Mesenchymal stem cell (in vitro differentiated cells and primary cell): ENCODE results near the gene LAMC2.

Experiments used
- DNase-seq: peaks from one replicate; pipeline ENCODE4 v3.0.0-alpha.2; 2013
- H2AFZ ChIP-seq: one replicate; pipeline ENCODE4 v1.6.1; 2013; ENCODE audit warnings: low read depth, mild to moderate bottlenecking, control low read depth, inconsistent platforms, low read length, moderate library complexity
- H2AK5ac ChIP-seq: 2 replicates; pipeline ENCODE4 v1.6.1; 2013; ENCODE audit warnings: low read length, moderate library complexity, mild to moderate bottlenecking, inconsistent platforms; ENCODE audit not compliant: severe bottlenecking
- H2BK120ac ChIP-seq: one replicate; pipeline ENCODE4 v1.6.1; 2013; ENCODE audit warnings: low read depth, mild to moderate bottlenecking, inconsistent platforms, low read length, moderate library complexity
- H2BK12ac ChIP-seq, 2 experiments: one replicate each; pipeline ENCODE4 v1.6.1; 2013; ENCODE audit warnings: inconsistent platforms in 2 of 2, low read length in 2 of 2, mild to moderate bottlenecking in 2 of 2, moderate library complexity in 2 of 2, control low read depth in 1 of 2
- H2BK15ac ChIP-seq: one replicate; pipeline ENCODE4 v1.6.1; 2013; ENCODE audit warnings: mild to moderate bottlenecking, low read depth, inconsistent platforms; ENCODE audit not compliant: poor library complexity, severe bottlenecking
- H2BK5ac ChIP-seq: 2 replicates; pipeline ENCODE4 v1.6.1; 2013; ENCODE audit warnings: low read depth, mild to moderate bottlenecking, low read length, control low read depth, inconsistent platforms; ENCODE audit not compliant: poor library complexity, severe bottlenecking
- H3K14ac ChIP-seq, 2 experiments: one replicate each; pipeline ENCODE4 v1.6.1; 2013; ENCODE audit warnings: inconsistent platforms in 2 of 2, low read length in 2 of 2, control low read depth in 1 of 2, mild to moderate bottlenecking in 1 of 2, moderate library complexity in 1 of 2
- H3K18ac ChIP-seq, 2 experiments: one replicate each; pipeline ENCODE4 v1.6.1; 2013; ENCODE audit warnings: inconsistent platforms in 2 of 2, low read length in 2 of 2, control low read depth in 1 of 2, low read depth in 1 of 2, mild to moderate bottlenecking in 1 of 2
- H3K23ac ChIP-seq, 2 experiments: one replicate each; pipeline ENCODE4 v1.6.1; 2013; ENCODE audit warnings: inconsistent platforms in 2 of 2, low read length in 2 of 2, mild to moderate bottlenecking in 2 of 2, moderate library complexity in 2 of 2, control low read depth in 1 of 2
- H3K27ac ChIP-seq: 2 replicates; pipeline ENCODE4 v1.5.1; 2013; ENCODE audit warnings: mild to moderate bottlenecking, moderate library complexity, low read length, control low read depth, inconsistent platforms; ENCODE audit not compliant: poor library complexity, severe bottlenecking
- H3K27me3 ChIP-seq, 2 experiments: 2 replicates each; pipeline versions ENCODE4 v1.6.1 to v1.7.0; 2013; ENCODE audit warnings: low read length in 2 of 2, mild to moderate bottlenecking in 2 of 2, moderate library complexity in 2 of 2, control low read depth in 1 of 2, inconsistent platforms in 1 of 2; ENCODE audit not compliant: control insufficient read depth in 1 of 2, insufficient read depth in 1 of 2
- H3K36me3 ChIP-seq, 2 experiments: 2 replicates each; pipeline versions ENCODE4 v1.6.1 to v1.7.0; 2013; ENCODE audit warnings: low read length in 2 of 2, control low read depth in 1 of 2, inconsistent platforms in 1 of 2, low read depth in 1 of 2, mild to moderate bottlenecking in 1 of 2; ENCODE audit not compliant: insufficient read depth in 2 of 2, control insufficient read depth in 1 of 2
- H3K4ac ChIP-seq, 2 experiments: one replicate each; pipeline ENCODE4 v1.6.1; 2013; ENCODE audit warnings: inconsistent platforms in 2 of 2, low read length in 2 of 2, mild to moderate bottlenecking in 2 of 2, moderate library complexity in 2 of 2, control low read depth in 1 of 2, low read depth in 1 of 2
- H3K4me1 ChIP-seq: 2 replicates; pipeline ENCODE4 v1.6.1; 2013; ENCODE audit warnings: low read depth, low read length, control low read depth; ENCODE audit not compliant: control insufficient read depth, insufficient read depth
- H3K4me2 ChIP-seq: 2 replicates; pipeline ENCODE4 v1.6.1; 2013; ENCODE audit warnings: low read length, mild to moderate bottlenecking, inconsistent platforms; ENCODE audit not compliant: poor library complexity, severe bottlenecking
- H3K4me3 ChIP-seq, 2 experiments: 2 replicates each; pipeline versions ENCODE4 v1.5.1 to v1.7.0; 2013; ENCODE audit warnings: low read length in 2 of 2, mild to moderate bottlenecking in 2 of 2, control low read depth in 1 of 2, low read depth in 1 of 2; ENCODE audit not compliant: insufficient read depth in 1 of 2
- H3K79me1 ChIP-seq: replicated peaks from 2 replicates; pipeline ENCODE4 v1.6.1; 2013; ENCODE audit warnings: mild to moderate bottlenecking, control low read depth, low read length, inconsistent platforms; ENCODE audit not compliant: poor library complexity, severe bottlenecking
- H3K9ac ChIP-seq: 2 replicates; pipeline ENCODE4 v1.7.0; 2013; ENCODE audit warnings: mild to moderate bottlenecking, low read length, moderate library complexity
- H3K9me3 ChIP-seq: 2 replicates; pipeline ENCODE4 v1.7.0; 2013; ENCODE audit warnings: mild to moderate bottlenecking, low read length; ENCODE audit not compliant: control insufficient read depth
- H4K8ac ChIP-seq: one replicate; pipeline ENCODE4 v1.6.1; 2013; ENCODE audit warnings: inconsistent platforms, mild to moderate bottlenecking, low read length, moderate library complexity
- H4K91ac ChIP-seq: one replicate; pipeline ENCODE4 v1.6.1; 2013; ENCODE audit warnings: mild to moderate bottlenecking, low read length, inconsistent platforms
- WGBS: methylation state at CpG from one replicate; pipeline ENCODE4 v1.1.7; 2013; ENCODE audit warnings: mixed read lengths; 5-methylcytosine and 5-hydroxymethylcytosine counted together

Gene LAMC2

GRCh38 chr1:183161391-183161790 is 24.7 kb upstream of the LAMC2 start:
- H2AK5ac ChIP-seq = peak overlapping the region; percentile 3
- H3K36me3 ChIP-seq = no peaks in the 10 kb centered on the region
- H3K9me3 ChIP-seq = no peaks in the 10 kb centered on the region
- DNase-seq = no peak
- H2BK15ac ChIP-seq = peak overlapping the region; percentile 26
- H3K18ac ChIP-seq = no peak overlapping the region
- H2BK5ac ChIP-seq = no peak overlapping the region
- peaks cover 8% of the 10 kb centered on the region for H3K4me1 ChIP-seq
- no peak overlapping the region for H2AFZ ChIP-seq
- no peak overlapping the region for H2BK120ac ChIP-seq
- H3K4me3 ChIP-seq = no peak overlapping the region
- H4K91ac ChIP-seq = no peak overlapping the region
- H3K27ac ChIP-seq = no peak overlapping the region
- no peak overlapping the region for H2BK12ac ChIP-seq
- no peaks in the 10 kb centered on the region for H3K79me1 ChIP-seq
- H3K4ac ChIP-seq = no peak overlapping the region
- H3K9ac ChIP-seq = no peak overlapping the region
- WGBS = 95% methylated on average over 3 of the region's 3 CpGs
- no peak overlapping the region for H3K4me2 ChIP-seq
- H3K14ac ChIP-seq = no peak overlapping the region
- H3K23ac ChIP-seq = no peak overlapping the region
- no peak overlapping the region for H4K8ac ChIP-seq
- H3K27me3 ChIP-seq = no peaks in the 10 kb centered on the region

- Histone ChIP-seq H3K27me3 (no peaks in the 10 kb centered on the region), H4K8ac (no peak overlapping the region), H3K14ac (no peak overlapping the region), H3K36me3 (no peaks in the 10 kb centered on the region), H2BK15ac (no peak overlapping the region), H2AK5ac (peak overlapping the region; percentile 81), H3K4ac (no peak overlapping the region), H4K91ac (no peak overlapping the region), H3K23ac (no peak overlapping the region), H2BK5ac (peak overlapping the region; percentile 46), H2BK12ac (no peak overlapping the region), H3K9me3 (no peaks in the 10 kb centered on the region), H2AFZ (no peak overlapping the region), H3K4me1 (peaks cover 8% of the 10 kb centered on the region), H3K4me2 (peak overlapping the region; percentile 18), H3K9ac (no peak overlapping the region), H3K18ac (no peak overlapping the region), H3K79me1 (no peaks in the 10 kb centered on the region), H3K27ac (peak overlapping the region; percentile 98), H2BK120ac (no peak overlapping the region), H3K4me3 (no peak overlapping the region)
- 14% methylated on average over 2 of the region's 3 CpGs for WGBS
- DNase-seq = peak; percentile 68
Measured at GRCh38 chr1:183163316-183163715, 22.7 kb upstream of the LAMC2 start.

- H3K18ac ChIP-seq = no peak overlapping the region
- no peak overlapping the region for H3K4me2 ChIP-seq
- no peaks in the 10 kb centered on the region for H3K9me3 ChIP-seq
- H2AK5ac ChIP-seq = no peak overlapping the region
- H2BK5ac ChIP-seq = no peak overlapping the region
- H3K27me3 ChIP-seq = no peaks in the 10 kb centered on the region
- no peak overlapping the region for H2AFZ ChIP-seq
- no peaks in the 10 kb centered on the region for H3K36me3 ChIP-seq
- no peak overlapping the region for H2BK12ac ChIP-seq
- no peak overlapping the region for H3K9ac ChIP-seq
- H2BK15ac ChIP-seq = no peak overlapping the region
- H3K4ac ChIP-seq = no peak overlapping the region
- no peaks in the 10 kb centered on the region for H3K79me1 ChIP-seq
- peak; percentile 43 for DNase-seq
- no peak overlapping the region for H2BK120ac ChIP-seq
- H3K23ac ChIP-seq = no peak overlapping the region
- H4K8ac ChIP-seq = no peak overlapping the region
- peaks cover 8% of the 10 kb centered on the region for H3K4me1 ChIP-seq
- WGBS = 12% methylated on average over 1 of the region's 1 CpG
- H3K27ac ChIP-seq = peak overlapping the region; percentile 98
- H3K14ac ChIP-seq = no peak overlapping the region
- H3K4me3 ChIP-seq = no peak overlapping the region
- H4K91ac ChIP-seq = no peak overlapping the region
Measured at GRCh38 chr1:183164340-183164739, 21.7 kb upstream of the LAMC2 start.

- 95% methylated on average over 4 of the region's 4 CpGs for WGBS
- H3K9ac ChIP-seq = no peak overlapping the region
- peak overlapping the region; percentile 98 for H3K27ac ChIP-seq
- no peaks in the 10 kb centered on the region for H3K79me1 ChIP-seq
- no peak overlapping the region for H2BK15ac ChIP-seq
- H4K91ac ChIP-seq = peak overlapping the region; percentile 78
- no peak overlapping the region for H3K23ac ChIP-seq
- H2BK12ac ChIP-seq = no peak overlapping the region
- no peak overlapping the region for H2BK5ac ChIP-seq
- H3K4me2 ChIP-seq = no peak overlapping the region
- no peaks in the 10 kb centered on the region for H3K36me3 ChIP-seq
- H2BK120ac ChIP-seq = no peak overlapping the region
- no peak overlapping the region for H3K4ac ChIP-seq
- H3K4me3 ChIP-seq = no peak overlapping the region
- H3K14ac ChIP-seq = no peak overlapping the region
- no peaks in the 10 kb centered on the region for H3K9me3 ChIP-seq
- no peak overlapping the region for H2AFZ ChIP-seq
- no peak for DNase-seq
- H3K27me3 ChIP-seq = no peaks in the 10 kb centered on the region
- H3K18ac ChIP-seq = no peak overlapping the region
- H3K4me1 ChIP-seq = peaks cover 8% of the 10 kb centered on the region
- no peak overlapping the region for H2AK5ac ChIP-seq
- H4K8ac ChIP-seq = no peak overlapping the region
Measured at GRCh38 chr1:183164963-183165362, 21.1 kb upstream of the LAMC2 start.
